Measurements from ENCODE around the gene MUS81. TPM values are rescaled to one million over a fixed set of nuclear protein-coding genes. Genes with fewer than 3 reads are reported as not detected.

The MUS81 gene
- total RNA-seq, 2 experiments from 2014 or later: 37.7 to 39.2 TPM

DNA sequence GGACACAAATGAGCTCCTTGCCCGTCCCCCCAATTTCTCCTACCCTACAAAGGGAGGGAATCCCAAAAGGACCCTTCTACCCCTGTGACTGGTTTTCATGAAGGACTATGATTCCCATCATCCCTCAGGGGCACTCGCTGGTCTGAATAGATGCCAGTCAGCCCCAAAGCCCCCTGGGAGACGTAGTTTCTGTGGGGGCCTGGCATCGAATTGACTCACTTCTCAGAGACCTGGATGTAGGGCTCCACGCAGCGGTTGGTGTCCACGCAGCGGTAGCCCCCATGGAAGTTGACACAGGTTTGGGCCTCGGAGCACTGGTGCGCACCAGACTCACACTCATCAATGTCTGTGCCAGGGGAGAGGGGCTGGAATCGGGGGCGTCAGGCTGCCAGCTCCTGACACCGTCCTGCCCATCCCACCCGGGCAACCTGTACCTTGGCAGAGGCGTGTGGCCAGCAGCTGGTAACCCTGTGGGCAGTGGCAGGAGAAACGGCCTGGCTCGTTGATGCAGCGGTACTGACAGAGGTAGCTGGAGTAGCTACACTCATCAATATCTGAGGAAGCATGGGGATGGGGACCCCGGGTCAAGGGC is 7.9 kb downstream of the MUS81 start:
- peaks cover 11% of the 10 kb centered on the region for H3K4me1 Mint-ChIP-seq (ENCODE audit: low read depth)
- peak overlapping the region; percentile 24 for H3K27ac Mint-ChIP-seq
- peaks cover 49% of the 10 kb centered on the region for H3K36me3 ChIP-seq (ENCODE audit: insufficient read depth, low read length)
- ATAC-seq (ENCODE audit: poor library complexity) (peak; percentile 87), DNase-seq (peak in 5 of 14 experiments; percentile 34 to 58 (median 40))
- intact Hi-C loops (cut with DNase I, micrococcal nuclease): no loop called here
- TF ChIP-seq CTCF (IDR thresholded peaks at IDR 0.05): no peak
- H3K27me3 Mint-ChIP-seq: no peaks in the 10 kb centered on the region
- no peak overlapping the region for H3K27ac ChIP-seq (ENCODE audit: low read depth in 1 of 2, low read length in 2 of 2)
- H3K9me3 Mint-ChIP-seq: no peaks in the 10 kb centered on the region
- H3K27me3 ChIP-seq (ENCODE audit: control insufficient read depth in 1 of 2, insufficient read depth in 2 of 2, low read length in 2 of 2): no peaks in the 10 kb centered on the region
- peak overlapping the region; percentile 38 for H3K4me3 Mint-ChIP-seq
- H3K4me3 ChIP-seq (ENCODE audit: low read length): no peak overlapping the region
- ChIA-PET POLR2A (interaction anchor here (0.8 to 7.1 kb wide), 3 partner anchors 9 to 369 kb away, joined by 3 to 137 read pairs (median 6); partner anchors contain the start of genes CCDC85B, CFL1, MALAT1 and MUS81), CTCF (interaction anchor here (1.2 to 1.8 kb wide), 2 partner anchors 8 to 23 kb away, joined by 3 to 14 read pairs; partner anchors contain the start of genes CCDC85B and MUS81)
- H3K4me1 ChIP-seq (ENCODE audit: insufficient read depth, low read length): peaks cover 38% of the 10 kb centered on the region
- peaks cover 43% of the 10 kb centered on the region for H3K36me3 Mint-ChIP-seq (ENCODE audit: low read depth)
- no peaks in the 10 kb centered on the region for H3K9me3 ChIP-seq (ENCODE audit: control insufficient read depth in 1 of 2, insufficient read depth in 1 of 2, low read length in 2 of 2)

DNA sequence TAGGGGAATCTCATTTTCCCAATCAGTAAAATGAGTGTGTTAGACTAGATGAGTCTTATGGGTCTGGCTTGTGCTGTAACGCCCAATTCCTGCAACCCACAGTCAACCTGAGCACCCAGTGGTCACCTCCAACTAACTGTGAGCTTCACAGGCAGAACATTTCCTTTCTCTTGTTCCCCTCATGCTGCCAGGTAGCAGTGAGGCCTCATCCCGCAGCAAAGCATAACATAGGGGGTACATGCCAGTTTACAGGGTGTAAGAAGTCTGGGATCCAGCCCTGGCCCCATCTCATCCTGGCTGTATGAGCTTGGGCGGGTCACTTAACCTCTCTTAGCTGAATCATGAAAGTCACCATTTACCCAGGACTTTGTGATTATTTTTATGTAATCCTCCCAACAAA is 8.7 kb downstream of the MUS81 start:
- H3K4me3 ChIP-seq (ENCODE audit: low read length): no peak overlapping the region
- DNase-seq: peak in 1 of 14 experiments; percentile 1
- no peaks in the 10 kb centered on the region for H3K27me3 Mint-ChIP-seq
- no peak overlapping the region for H3K4me3 Mint-ChIP-seq
- H3K27ac Mint-ChIP-seq: peak overlapping the region; percentile 24
- H3K4me1 ChIP-seq (ENCODE audit: insufficient read depth, low read length): peaks cover 38% of the 10 kb centered on the region
- peaks cover 42% of the 10 kb centered on the region for H3K36me3 ChIP-seq (ENCODE audit: insufficient read depth, low read length)
- no peak overlapping the region for H3K27ac ChIP-seq (ENCODE audit: low read depth in 1 of 2, low read length in 2 of 2)
- peaks cover 16% of the 10 kb centered on the region for H3K4me1 Mint-ChIP-seq (ENCODE audit: low read depth)
- ChIA-PET POLR2A (interaction anchor here (0.8 to 7.1 kb wide), 4 partner anchors 9 to 370 kb away, joined by 3 to 137 read pairs (median 4); partner anchors contain the start of genes CCDC85B, CFL1, FIBP and MALAT1), CTCF (interaction anchor here (1.0 to 1.8 kb wide), 3 partner anchors 9 to 22 kb away, joined by 3 to 14 read pairs (median 3); partner anchors contain the start of genes CCDC85B and MUS81)
- intact Hi-C loops (cut with DNase I, micrococcal nuclease): no loop called here
- H3K27me3 ChIP-seq (ENCODE audit: control insufficient read depth in 1 of 2, insufficient read depth in 2 of 2, low read length in 2 of 2): no peaks in the 10 kb centered on the region
- H3K9me3 Mint-ChIP-seq: no peaks in the 10 kb centered on the region
- peaks cover 35% of the 10 kb centered on the region for H3K36me3 Mint-ChIP-seq (ENCODE audit: low read depth)
- H3K9me3 ChIP-seq (ENCODE audit: control insufficient read depth in 1 of 2, insufficient read depth in 1 of 2, low read length in 2 of 2): no peaks in the 10 kb centered on the region
- TF ChIP-seq CTCF (IDR thresholded peaks at IDR 0.05): no peak
- no peak for ATAC-seq (ENCODE audit: poor library complexity)

DNA sequence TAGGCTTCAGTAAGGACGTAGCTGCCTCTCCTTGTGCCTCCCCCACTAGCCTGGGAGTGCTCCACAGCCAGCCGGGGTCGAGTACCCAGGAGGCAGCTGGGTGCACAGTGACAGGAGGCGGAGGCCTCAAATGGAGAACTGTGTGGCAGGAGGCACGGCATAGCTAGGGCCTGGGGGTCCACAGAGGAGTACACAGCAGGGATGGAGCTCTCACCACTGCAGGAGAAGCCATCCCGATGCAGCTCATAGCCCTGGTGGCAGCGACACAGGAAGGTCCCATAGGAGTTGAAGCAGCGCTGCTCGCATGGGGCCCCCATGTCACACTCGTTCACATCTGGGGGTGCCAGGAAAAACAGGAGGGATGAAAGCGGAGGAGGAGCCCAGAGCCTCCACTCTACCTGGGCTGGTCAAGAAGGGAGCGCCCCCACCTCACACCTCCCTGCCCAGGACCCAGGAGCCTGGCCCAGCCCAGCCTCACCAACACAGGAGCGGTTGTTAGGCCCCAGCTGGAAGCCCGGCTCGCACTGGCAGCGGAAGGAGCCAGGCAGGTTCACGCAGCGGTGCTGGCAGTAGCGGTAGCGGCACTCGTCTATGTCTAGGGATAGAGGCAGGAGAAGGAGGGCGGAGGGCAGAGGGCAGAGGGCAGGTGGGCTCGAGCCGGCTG is 9.5 kb downstream of the MUS81 start:
- ChIA-PET POLR2A (interaction anchor here (0.9 to 7.1 kb wide), 4 partner anchors 10 to 29 kb away, joined by 3 to 137 read pairs (median 4); partner anchors contain the start of genes CFL1, FIBP and MUS81), CTCF (interaction anchor here (1.0 to 1.8 kb wide), 3 partner anchors 10 to 19 kb away, joined by 3 to 14 read pairs (median 3); partner anchors contain the start of genes FIBP and MUS81)
- H3K36me3 ChIP-seq (ENCODE audit: insufficient read depth, low read length): peaks cover 33% of the 10 kb centered on the region
- no peak for TF ChIP-seq CTCF (IDR thresholded peaks at IDR 0.05)
- H3K36me3 Mint-ChIP-seq (ENCODE audit: low read depth): peaks cover 27% of the 10 kb centered on the region
- no peaks in the 10 kb centered on the region for H3K27me3 Mint-ChIP-seq
- peaks cover 16% of the 10 kb centered on the region for H3K4me1 Mint-ChIP-seq (ENCODE audit: low read depth)
- H3K27ac Mint-ChIP-seq: no peak overlapping the region
- peaks cover 41% of the 10 kb centered on the region for H3K4me1 ChIP-seq (ENCODE audit: insufficient read depth, low read length)
- H3K27me3 ChIP-seq (ENCODE audit: control insufficient read depth in 1 of 2, insufficient read depth in 2 of 2, low read length in 2 of 2): no peaks in the 10 kb centered on the region
- no peak for ATAC-seq (ENCODE audit: poor library complexity)
- no peak overlapping the region for H3K4me3 ChIP-seq (ENCODE audit: low read length)
- no peak for DNase-seq
- no peak overlapping the region for H3K27ac ChIP-seq (ENCODE audit: low read depth in 1 of 2, low read length in 2 of 2)
- H3K9me3 ChIP-seq (ENCODE audit: control insufficient read depth in 1 of 2, insufficient read depth in 1 of 2, low read length in 2 of 2): no peaks in the 10 kb centered on the region
- H3K9me3 Mint-ChIP-seq: no peaks in the 10 kb centered on the region
- intact Hi-C loops (cut with DNase I, micrococcal nuclease): no loop called here
- H3K4me3 Mint-ChIP-seq: peak overlapping the region; percentile 42
